Measurements from ENCODE around the gene FGF13.

The FGF13 gene

GRCh38 chrX:138711399-138712347 lies at the start of gene FGF13:
Gene FGF13 (minus strand): TSS chrX:138711717. CDS start chrX:138711003, 714 bp downstream.
- peak; percentile 43 for DNase-seq (ENCODE audit: low spot score)

- DNase-seq (ENCODE audit: low spot score): no peak
Observed at GRCh38 chrX:138759217-138759943, 47.9 kb upstream of the FGF13 start.

GRCh38 chrX:138756234-138756633 lies 44.7 kb upstream of the FGF13 start:
- peak; percentile 16 for DNase-seq (ENCODE audit: low spot score)

- no peak for DNase-seq (ENCODE audit: low spot score)
Observed at GRCh38 chrX:138754861-138755260, 43.3 kb upstream of the FGF13 start.

- peak; percentile 8 for DNase-seq (ENCODE audit: low spot score)
Observed at GRCh38 chrX:138748480-138748879, 37.0 kb upstream of the FGF13 start.

GRCh38 chrX:138745196-138745595 lies 33.7 kb upstream of the FGF13 start:
- peak; percentile 59 for DNase-seq (ENCODE audit: low spot score)

- DNase-seq (ENCODE audit: low spot score): no peak
Observed at GRCh38 chrX:138742217-138742616, 30.7 kb upstream of the FGF13 start.

- DNase-seq (ENCODE audit: low spot score): no peak
Observed at GRCh38 chrX:138740341-138740740, 28.8 kb upstream of the FGF13 start.

- peak; percentile 32 for DNase-seq (ENCODE audit: low spot score)
Observed at GRCh38 chrX:138723301-138723700, 11.8 kb upstream of the FGF13 start.

- DNase-seq (ENCODE audit: low spot score): no peak
Observed at GRCh38 chrX:138719396-138719795, 7.9 kb upstream of the FGF13 start.

GRCh38 chrX:138718941-138719340 lies 7.4 kb upstream of the FGF13 start:
- no peak for DNase-seq (ENCODE audit: low spot score)

GRCh38 chrX:138710866-138711341 lies 613 bp downstream of the FGF13 start:
- no peak for DNase-seq (ENCODE audit: low spot score)

GRCh38 chrX:138709886-138710791 lies 1.4 kb downstream of the FGF13 start:
- DNase-seq (ENCODE audit: low spot score): peak; percentile 3

GRCh38 chrX:138708268-138708667 lies 3.2 kb downstream of the FGF13 start:
- no peak for DNase-seq (ENCODE audit: low spot score)

GRCh38 chrX:138704596-138704995 lies 6.9 kb downstream of the FGF13 start:
- DNase-seq (ENCODE audit: low spot score): no peak

- peak; percentile 12 for DNase-seq (ENCODE audit: low spot score)
Observed at GRCh38 chrX:138704101-138704500, 7.4 kb downstream of the FGF13 start.

GRCh38 chrX:138692591-138692990 lies 18.9 kb downstream of the FGF13 start:
- no peak for DNase-seq (ENCODE audit: low spot score)

- no peak for DNase-seq (ENCODE audit: low spot score)
Observed at GRCh38 chrX:138691186-138691585, 20.3 kb downstream of the FGF13 start.

- DNase-seq (ENCODE audit: low spot score): no peak
Observed at GRCh38 chrX:138690591-138690990, 20.9 kb downstream of the FGF13 start.

GRCh38 chrX:138683600-138683999 lies 27.9 kb downstream of the FGF13 start:
- DNase-seq (ENCODE audit: low spot score): no peak

- no peak for DNase-seq (ENCODE audit: low spot score)
Observed at GRCh38 chrX:138669693-138670092, 41.8 kb downstream of the FGF13 start.

- no peak for DNase-seq (ENCODE audit: low spot score)
Observed at GRCh38 chrX:138664466-138664865, 47.1 kb downstream of the FGF13 start.
